HG02588 (cell line): ENCODE data around the gene IRF5.
"Not testable (repeated sequence)": the region's sequence is repeated elsewhere in the genome, so short reads cannot be mapped to it uniquely, and the experiment has no call there.

Experiments used
- ATAC-seq: cut with Tn5 transposase; IDR thresholded peaks from one replicate; pipeline ENCODE4 v1.9.1; 2021; ENCODE audit warnings: mild to moderate bottlenecking, moderate library complexity; ENCODE audit not compliant: unreplicated experiment

The IRF5 gene

DNA sequence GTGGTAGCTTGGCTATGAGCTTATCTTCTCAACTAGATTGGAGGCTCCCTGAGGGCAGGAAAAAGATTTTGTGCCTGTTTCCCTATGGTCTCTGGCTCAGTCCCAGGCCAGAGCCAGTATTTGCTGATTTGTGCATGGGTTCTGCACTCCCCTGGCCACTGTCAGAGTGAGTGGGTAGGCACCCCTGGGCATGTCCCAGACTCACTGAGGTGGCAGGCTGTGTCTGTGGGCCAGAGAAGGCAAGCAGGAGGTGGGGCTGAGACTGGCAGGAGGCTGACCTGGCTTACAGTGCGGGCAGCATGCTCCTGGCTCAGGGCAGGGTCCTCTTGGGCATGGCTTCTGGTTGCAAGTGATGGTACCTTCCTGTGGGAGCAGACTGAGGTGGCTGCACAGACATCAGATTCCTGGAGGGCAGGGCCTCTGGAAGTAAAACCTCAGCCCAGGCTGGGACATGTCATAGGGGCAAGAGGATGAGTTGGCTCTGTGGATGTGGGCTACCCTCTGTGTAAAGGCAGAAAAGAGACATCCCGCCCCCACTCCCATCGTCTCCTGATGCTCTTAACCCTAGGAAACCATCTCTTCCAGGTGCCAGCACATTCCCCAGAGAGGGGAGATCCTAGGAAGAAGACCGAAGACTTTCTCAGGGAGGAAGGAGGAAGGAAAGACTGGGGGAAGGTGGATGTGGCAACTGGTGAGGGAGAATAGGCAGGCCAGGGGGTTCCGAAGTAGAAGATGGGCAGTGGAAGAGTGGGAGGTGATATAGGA, 31.5 kb upstream of the IRF5 start:
- no peak for ATAC-seq

DNA sequence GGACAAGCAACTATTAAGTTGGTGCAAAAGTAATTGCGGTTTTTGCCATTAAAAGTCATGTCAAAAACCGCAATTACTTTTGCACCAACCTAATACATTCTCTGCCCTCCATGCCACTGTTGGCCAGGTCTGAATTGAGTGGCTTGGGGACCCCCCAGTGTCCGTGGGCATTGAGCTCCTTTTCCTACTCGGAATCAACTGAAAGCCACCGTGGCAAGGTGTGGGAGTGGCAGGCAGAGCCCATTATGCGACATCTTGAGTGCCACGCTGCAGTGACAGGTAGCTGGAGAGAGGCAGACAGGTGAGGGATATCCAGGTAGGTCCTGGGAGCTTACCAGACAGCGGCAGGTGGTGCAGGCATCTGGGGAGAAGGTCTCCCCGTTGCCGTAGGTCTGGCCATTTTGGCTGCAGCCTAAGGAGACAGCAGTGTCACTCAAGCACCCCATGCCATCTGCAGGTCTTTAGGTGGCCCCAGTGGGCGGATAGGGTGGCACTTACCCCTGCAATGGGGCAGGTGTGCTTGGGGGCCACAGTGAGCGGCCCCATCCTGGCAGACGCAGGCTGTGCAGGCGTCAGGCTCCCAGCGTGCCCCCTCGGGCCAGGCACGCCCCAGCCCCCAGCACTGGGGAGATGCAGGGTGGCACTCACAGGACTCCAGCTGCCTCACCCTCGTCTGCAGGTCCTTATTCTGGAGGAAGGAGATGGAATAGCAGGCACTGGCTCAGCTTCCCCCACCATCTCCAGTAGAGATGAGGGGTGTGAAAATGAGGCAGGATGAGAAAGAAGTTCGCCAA, 30.8 kb upstream of the IRF5 start:
- ATAC-seq = no peak

DNA sequence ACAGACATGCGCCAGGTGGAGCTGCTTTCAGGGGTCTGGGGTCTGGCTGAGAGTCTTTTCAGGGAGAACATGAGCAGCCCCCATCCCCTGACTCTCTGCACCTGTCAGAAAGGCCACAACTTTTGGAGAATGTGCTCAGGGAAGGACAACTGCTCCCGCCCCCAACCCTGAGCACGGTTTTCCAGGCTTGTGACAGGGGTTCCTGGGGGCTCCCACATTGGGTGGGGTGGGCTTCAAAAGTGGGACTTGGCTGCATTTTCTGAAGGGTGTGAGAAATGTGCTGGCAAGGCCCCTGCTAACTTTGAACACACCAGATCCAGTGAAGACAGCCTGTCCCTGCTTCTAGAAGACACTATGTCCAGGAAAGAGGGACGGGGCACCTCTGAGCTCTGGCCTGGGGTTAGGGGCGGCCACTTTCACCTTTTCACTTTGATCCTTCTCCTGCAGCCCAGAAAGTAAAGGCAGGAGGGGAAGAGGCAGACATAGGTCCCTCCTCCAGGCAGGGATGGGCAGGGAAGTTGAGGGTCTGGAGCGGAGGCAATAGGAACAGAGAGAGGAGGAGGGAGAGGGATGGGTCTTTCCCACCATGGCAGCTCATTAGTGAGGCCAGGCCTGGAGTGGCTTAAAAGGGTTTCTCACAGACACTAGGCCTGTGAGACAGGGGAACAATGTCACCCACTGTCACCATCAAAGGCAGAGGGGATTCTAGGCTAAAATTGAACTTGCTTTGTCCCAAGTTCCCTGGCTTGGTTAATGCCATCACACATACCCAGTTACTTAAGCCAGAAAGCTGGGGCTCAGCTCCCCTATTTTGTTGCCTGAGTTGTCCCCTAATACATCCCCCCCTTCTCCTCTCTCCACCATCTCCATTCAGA, 28.7 kb upstream of the IRF5 start:
- no peak for ATAC-seq

DNA sequence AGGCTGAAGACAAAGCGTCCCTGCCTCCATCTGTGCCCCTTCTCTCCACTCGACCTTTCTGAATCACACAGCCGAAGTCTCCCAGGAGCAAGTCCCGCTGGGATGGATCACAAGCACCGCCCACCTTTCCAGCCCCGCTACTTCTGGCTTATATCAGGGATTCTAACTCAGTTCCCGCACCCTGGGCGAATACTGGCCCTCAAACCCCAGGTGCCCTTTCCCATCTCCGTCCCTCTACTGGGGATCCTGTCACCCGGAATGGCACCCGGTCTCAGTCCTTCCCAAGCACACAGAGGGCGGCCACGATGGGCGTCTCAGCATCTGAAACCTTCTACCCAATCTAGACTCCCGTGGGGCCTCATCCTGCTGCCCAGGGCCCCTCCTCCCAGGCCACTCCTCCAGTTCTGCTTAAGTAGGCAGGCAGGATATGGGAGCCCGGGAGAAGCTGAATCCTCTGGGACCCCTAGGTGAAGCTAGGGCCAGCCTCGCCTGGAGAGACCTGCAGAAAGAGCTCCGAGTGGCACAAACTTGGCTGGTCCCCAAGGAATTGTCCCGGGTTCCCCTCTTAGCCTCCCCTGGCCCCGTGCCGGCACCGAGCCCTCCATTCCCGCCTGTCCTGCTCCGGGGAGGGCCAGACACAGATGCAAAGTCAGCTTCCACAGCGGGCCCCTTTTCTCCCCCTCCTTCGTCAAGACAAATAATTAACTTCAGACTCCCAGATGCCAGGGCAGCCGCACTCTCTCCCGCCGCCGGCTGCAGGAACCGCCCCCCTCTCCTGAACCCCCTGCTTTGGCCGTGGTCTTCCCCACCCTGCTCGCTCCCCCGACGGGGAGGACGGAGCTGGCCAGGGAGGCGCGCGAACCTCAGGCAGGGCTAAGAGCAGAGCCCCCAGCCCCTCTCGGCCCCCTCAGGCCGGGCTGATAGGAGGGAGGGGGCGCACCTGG, 27.8 kb upstream of the IRF5 start:
- ATAC-seq = no peak

DNA sequence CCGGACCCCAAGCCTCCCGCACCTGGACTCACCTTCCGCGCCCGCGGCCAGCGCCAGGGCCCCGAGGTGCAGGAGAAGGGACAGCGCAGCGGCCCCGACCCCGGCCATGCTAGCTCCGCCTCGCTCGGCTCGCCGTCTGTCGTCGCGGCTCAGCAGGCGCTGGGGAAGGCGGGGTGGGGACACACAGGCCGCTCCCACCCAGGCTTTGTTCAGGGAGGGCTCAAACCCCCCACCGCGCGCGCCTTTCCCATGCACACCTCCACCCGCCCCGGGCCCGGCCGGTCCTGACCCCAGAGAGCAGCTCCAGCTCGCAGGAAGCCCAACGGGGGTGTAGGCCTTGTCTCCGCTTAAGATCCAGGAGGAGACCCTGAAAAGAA, 27.2 kb upstream of the IRF5 start, which contains the start of gene KCP:
TSS of gene KCP (minus strand) at position 141 of the 377 bp plus-strand sequence. CDS start at position 108, 33 bp downstream.
- ATAC-seq = no peak

DNA sequence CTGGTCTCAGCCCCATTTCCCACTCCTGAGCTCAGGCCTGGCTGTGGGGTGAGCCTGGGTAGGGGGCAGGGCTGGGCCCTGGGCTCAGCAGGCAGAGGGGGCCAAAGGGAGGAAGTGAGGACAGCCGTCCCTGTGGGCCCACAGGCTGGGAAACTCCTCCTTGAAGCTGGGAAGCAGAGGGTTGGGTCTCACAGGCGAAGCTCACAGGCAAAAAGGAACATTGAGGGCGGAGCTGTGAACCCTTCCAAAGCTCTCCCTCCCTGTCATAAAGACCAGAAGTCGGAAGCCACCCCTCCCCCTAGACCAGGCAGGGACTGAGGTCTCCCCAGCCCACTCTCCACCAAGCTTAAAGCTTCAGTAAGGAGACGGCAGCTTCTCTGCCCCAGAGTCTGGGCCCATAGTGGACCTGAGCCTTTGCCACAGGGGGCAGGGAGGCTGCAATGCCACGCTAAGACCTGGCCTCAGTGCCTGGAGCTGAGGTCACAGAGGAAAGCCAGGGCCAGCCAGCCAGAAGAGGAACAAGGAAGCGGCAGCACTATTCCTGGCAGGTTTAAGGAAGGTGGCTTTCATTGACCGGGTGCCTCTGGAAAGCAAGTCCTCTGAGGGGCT, 26.2 kb upstream of the IRF5 start:
- ATAC-seq = no peak

DNA sequence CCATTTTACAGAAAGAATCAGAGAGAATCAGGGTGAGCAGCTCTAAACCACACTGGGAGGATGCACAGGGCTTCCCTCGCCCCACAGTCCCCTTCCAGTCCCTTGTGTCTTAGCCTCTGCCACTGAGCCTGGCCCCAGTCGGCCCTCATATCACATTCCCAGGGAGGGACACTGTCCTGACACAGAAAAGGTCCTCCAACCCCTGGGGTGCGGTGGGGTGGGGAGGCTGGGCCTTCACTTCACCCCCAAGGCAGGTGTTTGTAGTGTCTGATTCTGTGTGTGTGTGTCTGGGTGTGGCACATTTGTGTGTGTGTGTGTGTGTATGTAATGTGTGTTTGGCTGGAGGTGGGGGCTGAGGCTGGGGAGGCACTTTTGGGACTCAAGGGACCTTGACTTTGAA, 25.4 kb upstream of the IRF5 start:
- ATAC-seq = no peak

DNA sequence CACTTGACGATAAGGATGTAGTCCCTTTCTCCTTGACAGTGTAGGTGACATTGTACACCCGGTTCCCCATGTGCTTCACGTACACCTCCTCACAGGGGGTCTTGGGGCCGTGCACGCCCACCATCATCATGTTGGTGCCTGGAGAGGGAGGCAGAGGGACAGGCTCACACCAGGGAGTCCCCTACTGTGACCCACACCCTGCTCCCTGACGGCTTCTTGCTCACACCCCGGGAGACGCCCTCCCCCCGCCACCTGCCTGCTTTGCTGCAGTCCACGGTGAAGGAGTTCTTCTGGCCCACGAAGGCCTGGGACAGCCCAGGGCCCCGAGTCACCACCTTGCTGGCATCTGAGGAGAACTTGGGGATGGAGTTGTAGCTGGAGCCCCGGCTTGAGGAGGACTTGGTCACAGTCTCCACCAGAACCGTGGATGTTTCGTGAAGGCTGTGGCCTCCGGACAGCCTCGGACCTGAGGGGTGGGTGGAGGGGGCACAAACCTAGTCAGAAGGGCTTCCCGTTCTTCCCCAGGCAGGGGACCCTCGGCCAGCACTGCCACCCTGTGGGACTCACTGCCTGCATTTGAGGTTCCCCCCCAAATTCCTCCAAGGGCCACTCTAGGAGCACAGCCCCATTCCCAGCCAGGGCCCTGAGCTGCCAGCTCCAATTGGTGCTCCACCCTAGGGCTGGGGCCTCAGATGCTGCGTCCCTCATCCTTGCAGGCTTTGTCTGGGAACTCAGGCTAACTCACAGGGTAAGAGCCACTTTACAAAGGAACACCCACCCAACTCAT, 24.8 kb upstream of the IRF5 start:
- ATAC-seq = not testable (repeated sequence)

DNA sequence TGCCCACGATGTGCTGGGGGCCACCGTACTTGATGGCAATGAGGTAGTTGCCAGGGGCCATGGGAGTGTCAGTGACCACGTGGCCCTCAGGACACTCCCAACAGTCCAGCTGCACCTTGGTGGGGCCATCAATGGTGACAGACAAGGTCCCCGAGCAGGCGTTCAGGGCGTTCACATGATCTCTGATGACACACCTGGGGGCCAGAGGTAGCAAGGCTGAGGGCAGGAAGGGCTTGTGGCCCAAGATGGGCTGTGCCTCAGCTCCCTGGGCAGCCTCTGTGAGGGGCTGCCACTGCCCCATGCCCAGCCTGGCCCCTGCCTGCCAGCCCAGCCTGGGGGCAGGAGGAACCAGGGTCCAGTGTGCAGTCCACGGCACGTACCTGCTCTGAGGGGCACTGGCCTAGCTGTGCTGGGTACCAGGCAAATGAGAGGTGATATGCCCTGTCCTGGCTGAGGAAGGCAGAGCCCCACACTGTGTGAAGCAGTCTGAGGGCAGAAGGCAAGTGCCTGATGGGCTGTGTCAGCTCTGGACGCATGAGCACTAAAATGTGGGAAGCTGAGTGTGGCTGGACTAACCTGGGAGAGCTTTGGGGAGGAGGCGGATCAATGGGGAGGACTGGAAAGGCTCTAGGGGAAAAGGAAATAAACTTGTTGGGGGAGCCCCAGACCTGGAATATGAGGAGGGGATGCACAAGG, 23.7 kb upstream of the IRF5 start:
- ATAC-seq = no peak

DNA sequence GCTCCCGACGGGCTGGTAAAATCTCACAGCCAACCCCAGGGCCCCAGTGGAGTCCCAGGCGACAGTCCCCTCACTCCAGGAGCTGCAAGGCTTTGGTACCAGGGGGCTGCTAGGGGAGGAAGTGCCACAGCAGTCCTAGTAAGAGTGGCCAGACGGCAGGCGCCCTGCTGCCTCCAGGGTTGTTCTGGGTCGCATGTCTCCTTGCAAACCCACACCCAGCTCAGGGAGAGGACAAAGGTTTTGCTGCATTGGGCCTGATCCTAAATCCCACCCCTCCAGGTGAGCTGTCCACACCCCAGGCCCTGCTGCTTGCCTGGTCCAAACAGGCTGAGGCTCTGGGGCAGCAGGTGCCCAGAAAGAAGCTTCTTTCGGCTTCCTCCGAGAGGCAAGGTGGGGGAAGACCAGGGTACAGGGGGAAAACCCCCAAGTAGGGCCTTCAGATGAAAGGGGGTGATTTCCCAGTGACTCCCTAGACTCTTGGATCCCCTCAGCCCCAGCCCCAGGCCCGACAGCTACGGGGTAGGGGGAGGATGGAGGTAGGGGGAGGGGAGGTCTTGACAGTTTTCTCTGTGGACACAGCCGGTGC, 23.1 kb upstream of the IRF5 start:
- no peak for ATAC-seq

DNA sequence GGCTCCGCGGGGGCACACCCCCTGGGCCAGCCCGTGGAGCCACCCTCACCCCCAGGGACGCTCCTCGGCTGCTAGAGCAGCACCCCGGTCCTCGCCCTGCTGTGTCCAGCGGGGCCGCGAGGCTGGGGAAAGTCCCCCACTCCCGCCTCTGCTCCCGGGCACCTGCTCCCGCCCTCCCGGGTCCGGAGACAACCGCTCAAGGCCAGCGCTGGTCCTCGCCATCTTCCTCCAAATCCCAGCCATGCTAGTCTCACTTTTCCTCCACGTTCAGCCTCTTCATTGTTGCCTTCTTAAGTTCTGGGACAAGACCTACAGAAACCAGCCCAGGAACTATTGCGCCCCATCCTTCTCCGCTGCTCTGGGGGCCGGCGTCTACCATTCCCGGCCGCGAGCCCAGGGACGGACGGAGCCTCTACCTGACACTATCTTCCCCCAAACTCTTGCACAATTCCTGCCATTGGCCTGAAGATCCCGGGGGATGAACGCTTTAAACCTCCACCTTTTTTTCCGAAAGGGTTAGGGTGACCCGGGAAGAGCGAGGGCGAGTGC, 22.4 kb upstream of the IRF5 start:
- ATAC-seq = no peak

DNA sequence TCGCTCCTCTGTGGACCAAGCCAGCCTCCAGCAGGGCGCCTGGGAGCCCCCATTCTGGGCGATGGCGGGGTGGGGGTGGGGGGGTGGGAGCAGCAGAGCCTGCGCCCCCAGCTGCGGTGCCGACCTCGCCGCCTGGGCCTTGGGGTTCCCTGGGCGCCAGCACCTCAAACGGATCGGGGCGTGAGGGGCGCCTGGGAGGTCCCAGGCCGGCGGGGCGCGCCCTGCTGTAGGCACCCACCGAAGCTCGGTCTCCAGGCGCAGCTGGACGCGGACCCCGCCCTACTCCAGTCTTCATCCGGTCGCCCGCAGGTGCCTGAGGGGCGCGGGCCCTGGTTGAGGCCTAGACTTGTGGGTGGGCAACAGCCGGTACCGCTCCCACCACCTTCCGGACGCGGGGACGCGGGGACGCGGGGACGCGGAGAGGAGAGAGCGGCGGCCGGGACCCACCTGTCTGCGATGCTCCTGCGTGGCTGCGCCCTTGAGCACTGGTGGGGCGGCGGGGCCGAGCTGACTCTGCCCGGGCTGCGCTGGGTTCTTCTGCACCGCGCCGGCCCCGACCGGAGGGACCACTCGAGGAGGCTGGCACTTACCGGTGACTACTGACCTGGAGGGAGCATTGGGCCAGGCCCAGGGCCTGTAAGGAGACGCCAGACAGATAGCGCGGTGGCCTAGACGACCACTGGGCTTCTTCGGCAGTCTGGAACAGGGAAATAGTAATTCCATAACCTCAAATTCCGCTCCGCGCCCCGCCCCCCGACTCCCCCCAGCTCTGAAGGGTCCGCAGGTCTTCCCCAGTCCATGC, 21.7 kb upstream of the IRF5 start:
- ATAC-seq = no peak

DNA sequence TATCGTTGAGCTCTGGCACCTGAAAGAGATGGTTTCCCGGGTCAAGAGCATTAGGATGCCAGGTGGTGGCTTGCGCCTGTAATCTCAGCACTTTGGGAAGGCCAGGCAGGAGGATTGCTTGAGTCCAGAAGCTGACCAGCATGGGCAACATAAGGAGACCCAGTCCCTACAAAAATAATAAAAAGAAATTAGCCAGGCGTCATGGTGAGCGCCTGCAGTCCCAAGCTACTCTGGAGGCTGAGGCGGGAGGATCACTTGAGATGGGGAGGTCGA, 21.1 kb upstream of the IRF5 start:
- ATAC-seq = no peak

DNA sequence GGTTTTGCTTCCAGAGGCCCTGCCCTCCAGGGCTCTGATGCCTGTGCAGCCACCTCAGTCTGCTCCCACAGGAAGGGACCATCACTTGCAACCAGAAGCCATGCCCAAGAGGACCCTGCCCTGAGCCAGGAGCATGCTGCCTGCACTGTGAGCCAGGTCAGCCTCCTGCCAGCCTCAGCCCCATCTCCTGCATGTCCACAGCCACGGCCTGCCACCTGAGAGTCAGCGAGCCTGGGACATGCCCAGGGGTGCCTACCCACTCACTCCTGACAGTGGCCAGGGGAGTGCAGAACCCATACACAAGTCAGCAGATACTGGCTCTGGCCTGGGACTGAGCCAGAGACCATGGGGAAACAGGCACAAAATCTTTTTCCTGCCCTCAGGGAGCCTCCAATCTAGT, 20.6 kb upstream of the IRF5 start:
- no peak for ATAC-seq

DNA sequence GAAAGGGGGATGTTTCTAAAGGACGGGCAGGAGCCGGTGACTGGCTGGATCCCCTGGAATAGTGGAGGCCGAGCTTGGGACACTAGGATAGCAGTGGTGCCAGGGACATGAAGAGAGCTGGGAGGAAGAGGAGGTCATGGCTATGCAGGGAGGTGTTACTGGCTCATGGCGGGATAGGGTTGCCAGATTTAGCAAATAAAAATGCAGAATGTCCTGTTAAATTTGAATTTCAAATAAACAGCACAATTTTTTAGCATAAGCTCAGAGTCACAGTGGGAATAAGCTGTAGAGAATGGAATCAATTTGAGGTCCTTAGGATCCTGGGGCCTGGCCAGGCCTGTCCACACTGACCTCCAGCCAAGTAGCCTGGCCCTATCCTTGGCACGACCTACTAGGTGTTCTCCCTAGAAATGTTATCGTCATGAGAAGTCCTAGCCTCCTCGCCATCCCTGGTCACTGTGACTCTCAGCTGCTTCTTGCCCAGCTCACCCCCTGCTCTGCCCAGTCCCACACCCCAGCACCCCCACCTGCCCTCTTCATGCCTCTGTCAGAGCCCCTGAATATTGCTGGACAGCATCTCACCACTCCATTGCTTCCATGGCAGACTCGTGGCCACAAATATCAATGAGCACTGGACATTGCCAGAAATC, 19.6 kb upstream of the IRF5 start:
- no peak for ATAC-seq

DNA sequence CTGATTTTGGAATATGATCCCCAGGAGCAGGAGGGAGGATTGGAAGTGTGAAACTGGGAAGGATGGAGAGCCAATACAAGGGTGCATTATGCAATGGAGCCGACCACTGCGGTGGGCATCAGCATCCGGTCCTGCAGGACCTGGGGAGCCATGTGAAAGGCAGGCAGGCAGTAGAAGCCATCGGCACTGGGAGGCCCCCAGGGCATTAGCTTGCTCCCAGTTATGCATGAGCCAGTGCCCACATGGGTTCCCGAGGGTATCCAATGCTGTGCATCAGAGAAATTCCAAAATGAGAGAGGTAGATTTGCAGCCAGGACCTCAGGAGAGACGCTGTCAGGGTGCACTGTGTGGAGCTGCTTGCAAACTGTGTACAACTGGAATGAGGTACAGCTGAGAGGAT, 18.5 kb upstream of the IRF5 start:
- ATAC-seq = no peak
